T-helper 1 cell treated with Interleukin-12 subunit alpha and Interleukin-12 subunit beta and Interleukin-4 antibody, amounts not matched to agents 30 μg/mL and 1 μg/mL, for 36 hours (primary cell): ENCODE data around the gene MEX3B.
"Not testable (repeated sequence)": the region's sequence is repeated elsewhere in the genome, so short reads cannot be mapped to it uniquely, and the experiment has no call there.

Source experiments
- H3K27ac Mint-ChIP-seq: one replicate; pipeline ENCODE4 v1.8.0; 2021; ENCODE audit warnings: mild to moderate bottlenecking, mixed read lengths
- H3K27me3 Mint-ChIP-seq: one replicate; pipeline ENCODE4 v1.8.0; 2021; ENCODE audit warnings: low read depth, mixed read lengths
- H3K36me3 Mint-ChIP-seq: one replicate; pipeline ENCODE4 v1.8.0; 2021; ENCODE audit warnings: low read depth, mixed read lengths
- H3K4me1 Mint-ChIP-seq: one replicate; pipeline ENCODE4 v1.8.0; 2021; ENCODE audit warnings: low read depth, mixed read lengths
- H3K4me3 Mint-ChIP-seq: one replicate; pipeline ENCODE4 v1.8.0; 2021; ENCODE audit warnings: mild to moderate bottlenecking, moderate library complexity, mixed read lengths
- H3K9me3 Mint-ChIP-seq: one replicate; pipeline ENCODE4 v1.8.0; 2021; ENCODE audit warnings: mixed read lengths

Gene MEX3B

GRCh38 chr15:82003916-82004315, 41.9 kb downstream of the MEX3B start:
- no peaks in the 10 kb centered on the region for H3K36me3 Mint-ChIP-seq
- no peak overlapping the region for H3K27ac Mint-ChIP-seq
- H3K27me3 Mint-ChIP-seq = no peaks in the 10 kb centered on the region
- H3K4me3 Mint-ChIP-seq = no peak overlapping the region
- H3K4me1 Mint-ChIP-seq = no peaks in the 10 kb centered on the region
- no peaks in the 10 kb centered on the region for H3K9me3 Mint-ChIP-seq

- not testable (repeated sequence) for H3K4me1 Mint-ChIP-seq, H3K27ac Mint-ChIP-seq, H3K27me3 Mint-ChIP-seq, H3K4me3 Mint-ChIP-seq, H3K36me3 Mint-ChIP-seq
- peaks cover 24% of the 10 kb centered on the region for H3K9me3 Mint-ChIP-seq
Measured at GRCh38 chr15:81995081-81995480, 50.7 kb downstream of the MEX3B start.

- Mint-ChIP-seq H3K27me3 (no peaks in the 10 kb centered on the region), H3K4me3 (no peak overlapping the region), H3K36me3 (no peaks in the 10 kb centered on the region), H3K9me3 (peaks cover 24% of the 10 kb centered on the region), H3K4me1 (no peaks in the 10 kb centered on the region), H3K27ac (no peak overlapping the region)
Measured at GRCh38 chr15:81992523-81992922, 53.3 kb downstream of the MEX3B start.
